CD4-positive, alpha-beta T cell (primary cell): Measurements from ENCODE around the gene BCL2L1. TPM values are rescaled to one million over a fixed set of nuclear protein-coding genes. Genes with fewer than 3 reads are reported as not detected.

Source experiments
- ATAC-seq: fragments of 200-7000 bp; cut with Tn5 transposase; one replicate; pipeline ENCODE4 v1.10.0; 2022; ENCODE audit warnings: mild to moderate bottlenecking; ENCODE audit not compliant: poor library complexity
- CTCF ChIA-PET: fragments of 350-600 bp; sonication (Branson Sonifier 250); formaldehyde crosslinking; loops from one replicate; lab custom pipeline; 2021; ENCODE audit warnings: antibody characterized with exemption, inconsistent platforms; lab: Charles Lee
- POLR2A ChIA-PET: fragments of 350-600 bp; sonication (Branson Sonifier 250); formaldehyde crosslinking; loops from one replicate; lab custom pipeline; 2021; ENCODE audit warnings: antibody characterized with exemption, inconsistent platforms; lab: Charles Lee
- DNase-seq, 14 experiments: peaks; one replicate each; pipeline ENCODE4 v3.0.0-alpha.2; 2013 to 2020; ENCODE audit warnings: mixed read lengths in 2 of 14
- H3K27ac ChIP-seq, 2 donors: one replicate each; pipeline versions ENCODE4 v1.5.1 to v1.7.0; 2013; ENCODE audit warnings: low read length in 2 of 2, low read depth in 1 of 2, mild to moderate bottlenecking in 1 of 2
- H3K27me3 ChIP-seq, 2 experiments: 1 replicate in 1 of 2; 2 replicates in 1 of 2; pipeline versions ENCODE4 v1.6.1 to v1.7.0; 2013; ENCODE audit warnings: low read length in 2 of 2, control low read depth in 1 of 2, mild to moderate bottlenecking in 1 of 2, moderate library complexity in 1 of 2; ENCODE audit not compliant: insufficient read depth in 2 of 2, control insufficient read depth in 1 of 2
- H3K36me3 ChIP-seq: one replicate; pipeline ENCODE4 v1.6.1; 2013; ENCODE audit warnings: low read length, control low read depth; ENCODE audit not compliant: insufficient read depth
- H3K4me1 ChIP-seq: one replicate; pipeline ENCODE4 v1.6.1; 2013; ENCODE audit warnings: low read length, control low read depth; ENCODE audit not compliant: insufficient read depth
- H3K4me3 ChIP-seq: one replicate; pipeline ENCODE4 v1.5.1; 2013; ENCODE audit warnings: mild to moderate bottlenecking, low read length, moderate library complexity
- H3K9me3 ChIP-seq, 2 experiments: 1 replicate in 1 of 2; 2 replicates in 1 of 2; pipeline versions ENCODE4 v1.6.1 to v1.7.0; 2013; ENCODE audit warnings: low read length in 2 of 2, mild to moderate bottlenecking in 2 of 2, control low read depth in 1 of 2, moderate library complexity in 1 of 2; ENCODE audit not compliant: control insufficient read depth in 1 of 2, insufficient read depth in 1 of 2
- H3K27ac Mint-ChIP-seq: one replicate; pipeline ENCODE4 v1.8.0; 2020; ENCODE audit warnings: mixed read lengths
- H3K27me3 Mint-ChIP-seq: one replicate; pipeline ENCODE4 v1.8.0; 2021; ENCODE audit warnings: mixed read lengths
- H3K36me3 Mint-ChIP-seq: one replicate; pipeline ENCODE4 v1.8.0; 2021; ENCODE audit warnings: low read depth, mixed read lengths
- H3K4me1 Mint-ChIP-seq: one replicate; pipeline ENCODE4 v1.8.0; 2021; ENCODE audit warnings: low read depth, mixed read lengths
- H3K4me3 Mint-ChIP-seq: one replicate; pipeline ENCODE4 v1.8.0; 2020; ENCODE audit warnings: mild to moderate bottlenecking, mixed read lengths
- H3K9me3 Mint-ChIP-seq: one replicate; pipeline ENCODE4 v1.8.0; 2020; ENCODE audit warnings: mixed read lengths
- CTCF ChIP-seq: fragments of 200-600 bp; IDR thresholded peaks from one replicate; pipeline ENCODE4 v1.8.0; 2022; ENCODE audit warnings: antibody characterized with exemption, mild to moderate bottlenecking
- intact Hi-C, 2 experiments: fragments of 100-400 bp; cut with DNase I in 1 of 2; cut with micrococcal nuclease in 1 of 2; formaldehyde crosslinking; loops; one replicate each; pipeline versions ENCODE4 v1.15.1 to v1.9.0; 2023 to 2025; cut with DNase I, micrococcal nuclease
- total RNA-seq, 174 experiments: library from RNA in 2 of 174; stranded (reverse) in 2 of 174; gene quantifications; one replicate each; pipeline ENCODE4 v1.2.3 and lab custom pipeline; 2021 to 2026

The BCL2L1 gene
- total RNA-seq, 2 experiments from 2014 or later: 11.8 to 11.9 TPM

GRCh38 chr20:31707994-31708735 lies 14.5 kb downstream of the BCL2L1 start:
- no peak for ATAC-seq
- Histone ChIP-seq H3K4me1 (peaks cover 48% of the 10 kb centered on the region), H3K27ac (peak overlapping the region in 1 of 2 donors; percentile 43), H3K27me3 (no peaks in the 10 kb centered on the region), H3K4me3 (no peak overlapping the region), H3K36me3 (peaks cover 56% of the 10 kb centered on the region), H3K9me3 (no peaks in the 10 kb centered on the region)
- Mint-ChIP-seq H3K27me3 (no peaks in the 10 kb centered on the region), H3K36me3 (peaks cover 76% of the 10 kb centered on the region), H3K27ac (no peak overlapping the region), H3K9me3 (no peaks in the 10 kb centered on the region), H3K4me1 (peaks cover 71% of the 10 kb centered on the region), H3K4me3 (no peak overlapping the region)
- TF ChIP-seq CTCF: no peak
- no peak for DNase-seq
- intact Hi-C loops: no loop called here
- CTCF ChIA-PET: interaction anchor here (0.9 kb wide), 2 partner anchors 16 to 46 kb away, joined by 3 to 4 read pairs; no protein-coding TSS in a partner anchor
- POLR2A ChIA-PET: no interaction called here

- Histone ChIP-seq H3K4me1 (peaks cover 40% of the 10 kb centered on the region), H3K27me3 (no peaks in the 10 kb centered on the region), H3K9me3 (no peaks in the 10 kb centered on the region), H3K36me3 (peaks cover 48% of the 10 kb centered on the region), H3K4me3 (no peak overlapping the region), H3K27ac (no peak overlapping the region)
- CTCF ChIA-PET: no interaction called here
- no peak overlapping the region for H3K4me3 Mint-ChIP-seq
- peaks cover 68% of the 10 kb centered on the region for H3K36me3 Mint-ChIP-seq
- intact Hi-C loops: no loop called here
- peaks cover 62% of the 10 kb centered on the region for H3K4me1 Mint-ChIP-seq
- no peaks in the 10 kb centered on the region for H3K9me3 Mint-ChIP-seq
- ATAC-seq (no peak), DNase-seq (no peak)
- H3K27ac Mint-ChIP-seq: no peak overlapping the region
- TF ChIP-seq CTCF: no peak
- H3K27me3 Mint-ChIP-seq: no peaks in the 10 kb centered on the region
- POLR2A ChIA-PET: interaction anchor here (0.7 kb wide), 1 partner anchor 1280 kb away, joined by 4 read pairs; no protein-coding TSS in a partner anchor
Measured at GRCh38 chr20:31707258-31707615, 15.4 kb downstream of the BCL2L1 start.

- Histone ChIP-seq H3K27me3 (no peaks in the 10 kb centered on the region), H3K4me3 (no peak overlapping the region), H3K36me3 (peaks cover 50% of the 10 kb centered on the region), H3K27ac (no peak overlapping the region), H3K9me3 (no peaks in the 10 kb centered on the region), H3K4me1 (peaks cover 39% of the 10 kb centered on the region)
- TF ChIP-seq CTCF: no peak
- peak overlapping the region; percentile 39 for H3K27ac Mint-ChIP-seq
- DNase-seq: no peak
- no peaks in the 10 kb centered on the region for H3K27me3 Mint-ChIP-seq
- no peak for ATAC-seq
- H3K4me3 Mint-ChIP-seq: no peak overlapping the region
- H3K9me3 Mint-ChIP-seq: no peaks in the 10 kb centered on the region
- ChIA-PET CTCF (interaction anchor here (0.6 to 1.6 kb wide), 2 partner anchors 17 to 46 kb away, joined by 3 to 4 read pairs; no protein-coding TSS in a partner anchor), POLR2A (interaction anchor here (0.7 kb wide), 1 partner anchor 1280 kb away, joined by 4 read pairs; no protein-coding TSS in a partner anchor)
- intact Hi-C loops: no loop called here
- peaks cover 62% of the 10 kb centered on the region for H3K4me1 Mint-ChIP-seq
- H3K36me3 Mint-ChIP-seq: peaks cover 68% of the 10 kb centered on the region
Measured at GRCh38 chr20:31706607-31707257, 15.9 kb downstream of the BCL2L1 start.
